Naive thymus-derived CD8-positive, alpha-beta T cell (primary cell): ENCODE results near the gene WDR81. TPM values are rescaled to one million over a fixed set of nuclear protein-coding genes. Genes with fewer than 3 reads are reported as not detected.
"Not testable (repeated sequence)": the region's sequence is repeated elsewhere in the genome, so short reads cannot be mapped to it uniquely, and the experiment has no call there.

Experiments
- ATAC-seq, 2 donors: fragments of 150-1000 bp; cut with Tn5 transposase in 1 of 2; sonication (Bioruptor Pico), chemical (Tn5 transposase) in 1 of 2; 1 replicate in 1 of 2; 2 replicates in 1 of 2; pipeline ENCODE4 v1.10.0; 2021; ENCODE audit warnings: mild to moderate bottlenecking in 2 of 2, moderate library complexity in 2 of 2
- POLR2A ChIA-PET: fragments of 350-600 bp; sonication (Branson Sonifier 250); formaldehyde crosslinking; loops from one replicate; lab custom pipeline; 2021; ENCODE audit warnings: antibody characterized with exemption; lab: Charles Lee
- DNase-seq, 10 donors: peaks; one replicate each; pipeline versions ENCODE4 v3.0.0 to v3.0.0-alpha.2; 2020 to 2022
- H3K27ac Mint-ChIP-seq, 10 donors: one replicate each; pipeline ENCODE4 v1.8.0; 2020 to 2022; ENCODE audit warnings: mild to moderate bottlenecking in 10 of 10, mixed read lengths in 10 of 10, moderate library complexity in 4 of 10, inconsistent platforms in 1 of 10
- H3K27me3 Mint-ChIP-seq, 5 donors: one replicate each; pipeline ENCODE4 v1.8.0; 2021 to 2022; ENCODE audit warnings: mixed read lengths in 5 of 5
- H3K36me3 Mint-ChIP-seq, 3 donors: one replicate each; pipeline ENCODE4 v1.8.0; 2020 to 2022; ENCODE audit warnings: mixed read lengths in 3 of 3, mild to moderate bottlenecking in 2 of 3, inconsistent platforms in 1 of 3
- H3K4me1 Mint-ChIP-seq, 4 donors: one replicate each; pipeline ENCODE4 v1.8.0; 2021 to 2022; ENCODE audit warnings: mixed read lengths in 4 of 4
- H3K4me3 Mint-ChIP-seq, 10 donors: one replicate each; pipeline ENCODE4 v1.8.0; 2020 to 2022; ENCODE audit warnings: mild to moderate bottlenecking in 10 of 10, mixed read lengths in 10 of 10, moderate library complexity in 6 of 10, inconsistent platforms in 1 of 10
- H3K9me3 Mint-ChIP-seq, 9 donors: one replicate each; pipeline ENCODE4 v1.8.0; 2020 to 2022; ENCODE audit warnings: mixed read lengths in 9 of 9, mild to moderate bottlenecking in 3 of 9, inconsistent platforms in 1 of 9, moderate library complexity in 1 of 9
- polyA plus RNA-seq, 3 donors: library from polyadenylated mRNA; unstranded; fragments of 300-500 nt; fragmentation: Illumina TruSeq; gene quantifications; one replicate each; pipeline ENCODE4 v1.2.3, GENCODE V29; 2021
- total RNA-seq, 8 experiments: library from RNA in 2 of 8; stranded (reverse) in 2 of 8; gene quantifications; one replicate each; pipeline ENCODE4 v1.2.3 and lab custom pipeline; 2021 to 2026

WDR81 gene
- total and polyA plus RNA-seq, 5 experiments from 2014 or later, result 6.8 to 50.7 (median 20.6) TPM

GRCh38 chr17:1732833-1733321 lies 8.4 kb downstream of the WDR81 start:
- H3K36me3 Mint-ChIP-seq, result peaks cover 0 to 69% (median 9%) of the 10 kb centered on the region in 3 donors
- ATAC-seq, result no peak
- H3K27me3 Mint-ChIP-seq, result no peaks in the 10 kb centered on the region
- POLR2A ChIA-PET, result interaction anchor here (1.0 to 1.5 kb wide), 4 partner anchors 9 to 97 kb away, joined by 3 to 5 read pairs (median 4); partner anchors contain the start of genes RPA1, SMYD4 and WDR81
- no peak for DNase-seq
- no peaks in the 10 kb centered on the region for H3K9me3 Mint-ChIP-seq
- no peak overlapping the region for H3K4me3 Mint-ChIP-seq
- H3K27ac Mint-ChIP-seq, result peak overlapping the region in 3 of 10 donors; percentile 10 to 25 (median 17)
- H3K4me1 Mint-ChIP-seq, result peaks cover 13 to 27% (median 24%) of the 10 kb centered on the region in 4 donors

- no peaks in the 10 kb centered on the region for H3K9me3 Mint-ChIP-seq
- H3K4me1 Mint-ChIP-seq, result peaks cover 9 to 22% (median 18%) of the 10 kb centered on the region in 4 donors
- no peaks in the 10 kb centered on the region for H3K27me3 Mint-ChIP-seq
- no peak overlapping the region for H3K27ac Mint-ChIP-seq
- H3K36me3 Mint-ChIP-seq, result peaks cover 0 to 65% (median 7%) of the 10 kb centered on the region in 3 donors
- POLR2A ChIA-PET, result interaction anchor here (0.6 to 1.5 kb wide), 4 partner anchors 10 to 90 kb away, joined by 3 to 5 read pairs (median 4); partner anchors contain the start of gene WDR81
- ATAC-seq (no peak), DNase-seq (no peak)
- no peak overlapping the region for H3K4me3 Mint-ChIP-seq
Observed at GRCh38 chr17:1733759-1734158, 9.3 kb downstream of the WDR81 start.

- no peak overlapping the region for H3K4me3 Mint-ChIP-seq
- ATAC-seq, result no peak
- H3K9me3 Mint-ChIP-seq, result no peaks in the 10 kb centered on the region
- peak overlapping the region in 1 of 10 donors; percentile 43 for H3K27ac Mint-ChIP-seq
- no peak for DNase-seq
- H3K4me1 Mint-ChIP-seq, result peaks cover 4 to 12% (median 6%) of the 10 kb centered on the region in 4 donors
- peaks cover 0 to 54% (median 5%) of the 10 kb centered on the region in 3 donors for H3K36me3 Mint-ChIP-seq
- POLR2A ChIA-PET, result no interaction called here
- no peaks in the 10 kb centered on the region for H3K27me3 Mint-ChIP-seq
Observed at GRCh38 chr17:1735418-1735817, 10.9 kb downstream of the WDR81 start.

- DNase-seq (no peak), ATAC-seq (no peak)
- H3K4me3 Mint-ChIP-seq, result no peak overlapping the region
- peaks cover 4 to 12% (median 6%) of the 10 kb centered on the region in 4 donors for H3K4me1 Mint-ChIP-seq
- POLR2A ChIA-PET, result no interaction called here
- H3K27ac Mint-ChIP-seq, result peak overlapping the region in 1 of 10 donors; percentile 43
- peaks cover 0 to 51% (median 5%) of the 10 kb centered on the region in 3 donors for H3K36me3 Mint-ChIP-seq
- no peaks in the 10 kb centered on the region for H3K27me3 Mint-ChIP-seq
- H3K9me3 Mint-ChIP-seq, result no peaks in the 10 kb centered on the region
Observed at GRCh38 chr17:1735834-1736347, 11.4 kb downstream of the WDR81 start.

- H3K27ac Mint-ChIP-seq, result peak overlapping the region in 3 of 10 donors; percentile 18 to 90 (median 27)
- POLR2A ChIA-PET, result interaction anchor here (0.8 to 1.0 kb wide), 2 partner anchors 8 to 20 kb away, joined by 3 read pairs; no protein-coding TSS in a partner anchor
- H3K4me1 Mint-ChIP-seq, result peaks cover 4 to 12% (median 6%) of the 10 kb centered on the region in 4 donors
- H3K9me3 Mint-ChIP-seq, result no peaks in the 10 kb centered on the region
- H3K27me3 Mint-ChIP-seq, result no peaks in the 10 kb centered on the region
- peaks cover 0 to 46% (median 5%) of the 10 kb centered on the region in 3 donors for H3K36me3 Mint-ChIP-seq
- no peak overlapping the region for H3K4me3 Mint-ChIP-seq
- ATAC-seq (peak in 1 of 2 donors; percentile 25), DNase-seq (no peak)
Observed at GRCh38 chr17:1736348-1737281, 12.1 kb downstream of the WDR81 start.

GRCh38 chr17:1737531-1738291 lies 13.2 kb downstream of the WDR81 start:
- H3K27ac Mint-ChIP-seq, result peak overlapping the region in 2 of 10 donors; percentile 7 to 53
- no peaks in the 10 kb centered on the region for H3K27me3 Mint-ChIP-seq
- POLR2A ChIA-PET, result interaction anchor here (0.6 to 1.0 kb wide), 4 partner anchors 9 to 1125 kb away, joined by 3 to 5 read pairs (median 4); no protein-coding TSS in a partner anchor
- H3K9me3 Mint-ChIP-seq, result no peaks in the 10 kb centered on the region
- H3K4me3 Mint-ChIP-seq, result no peak overlapping the region
- H3K36me3 Mint-ChIP-seq, result peaks cover 0 to 41% (median 5%) of the 10 kb centered on the region in 3 donors
- ATAC-seq (no peak), DNase-seq (no peak)
- H3K4me1 Mint-ChIP-seq, result peaks cover 4 to 12% (median 6%) of the 10 kb centered on the region in 4 donors

GRCh38 chr17:1741899-1742298 lies 17.4 kb downstream of the WDR81 start:
- H3K9me3 Mint-ChIP-seq, ATAC-seq, POLR2A ChIA-PET, H3K27me3 Mint-ChIP-seq, H3K4me3 Mint-ChIP-seq, DNase-seq, H3K36me3 Mint-ChIP-seq, H3K4me1 Mint-ChIP-seq: not testable (repeated sequence)
- H3K27ac Mint-ChIP-seq, result peak overlapping the region in 2 of 10 donors; percentile 10 to 21

GRCh38 chr17:1742371-1743087 lies 18.0 kb downstream of the WDR81 start, which contains the start of gene SERPINF2:
TSS of gene SERPINF2 (plus strand) at chr17:1742871. CDS start at chr17:1744996, 2,125 bp downstream.
- Mint-ChIP-seq H3K27me3 (no peaks in the 10 kb centered on the region), H3K4me3 (no peak within 1 kb of the TSS), H3K4me1 (peaks cover 0 to 2% (median 1%) of the 10 kb centered on the region in 4 donors), H3K9me3 (no peaks in the 10 kb centered on the region), H3K36me3 (peaks cover 0 to 4% (median 2%) of the 10 kb centered on the region in 3 donors), H3K27ac (peak within 1 kb of the TSS in 2 of 10 donors; percentile 10 to 21)
- POLR2A ChIA-PET, result no interaction called here
- ATAC-seq (no peak), DNase-seq (no peak)

- no peaks in the 10 kb centered on the region for H3K27me3 Mint-ChIP-seq
- H3K36me3 Mint-ChIP-seq, result peaks cover 0 to under 1% (median 0%) of the 10 kb centered on the region in 3 donors
- H3K4me1 Mint-ChIP-seq, result peaks cover 0 to 2% (median 1%) of the 10 kb centered on the region in 4 donors
- POLR2A ChIA-PET, result no interaction called here
- H3K9me3 Mint-ChIP-seq, result no peaks in the 10 kb centered on the region
- DNase-seq, result no peak
- no peak overlapping the region for H3K27ac Mint-ChIP-seq
- H3K4me3 Mint-ChIP-seq, result no peak overlapping the region
- no peak for ATAC-seq
Observed at GRCh38 chr17:1743088-1743439, 18.6 kb downstream of the WDR81 start.

GRCh38 chr17:1744551-1745512 lies 20.3 kb downstream of the WDR81 start:
- peak overlapping the region in 1 of 10 donors; percentile 24 for H3K27ac Mint-ChIP-seq
- H3K4me1 Mint-ChIP-seq, result no peaks in the 10 kb centered on the region
- no peak for ATAC-seq
- no peak overlapping the region for H3K4me3 Mint-ChIP-seq
- POLR2A ChIA-PET, result no interaction called here
- peak in 1 of 10 donors; percentile 60 for DNase-seq
- no peaks in the 10 kb centered on the region for H3K27me3 Mint-ChIP-seq
- H3K36me3 Mint-ChIP-seq, result no peaks in the 10 kb centered on the region
- no peaks in the 10 kb centered on the region for H3K9me3 Mint-ChIP-seq
